Measurements from ENCODE around the gene CHST11. TPM values are rescaled to one million over a fixed set of nuclear protein-coding genes. Genes with fewer than 3 reads are reported as not detected.

Gene CHST11
- total RNA-seq, 4 donors from 2014 or later, result 2.1 to 7.3 (median 4.9) TPM

DNA sequence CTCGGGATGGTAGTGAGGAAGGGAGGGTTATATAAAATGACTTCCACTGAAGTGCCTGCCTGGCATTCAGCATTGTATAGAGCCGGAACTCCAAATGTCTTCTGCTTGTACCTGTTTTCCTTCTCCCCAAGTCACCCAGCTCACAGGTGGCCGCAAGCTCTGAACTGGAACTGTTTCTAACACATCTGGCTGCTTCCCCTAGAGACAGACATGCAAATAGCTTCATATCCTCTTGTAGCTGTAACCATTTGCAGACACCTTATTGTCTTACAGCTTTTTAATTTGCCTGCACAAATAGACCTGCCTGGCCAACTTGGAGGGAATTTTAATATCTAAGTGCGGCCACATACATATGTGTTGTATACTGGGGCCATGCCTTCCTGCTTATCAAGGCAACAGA, 126.0 kb downstream of the CHST11 start:
- intact Hi-C loops (cut with DNase I; ENCODE audit: low total_unique reads), result no loop called here
- no peak for TF ChIP-seq POLR2A (IDR thresholded peaks at IDR 0.05)
- TF ChIP-seq, protein P1, sequence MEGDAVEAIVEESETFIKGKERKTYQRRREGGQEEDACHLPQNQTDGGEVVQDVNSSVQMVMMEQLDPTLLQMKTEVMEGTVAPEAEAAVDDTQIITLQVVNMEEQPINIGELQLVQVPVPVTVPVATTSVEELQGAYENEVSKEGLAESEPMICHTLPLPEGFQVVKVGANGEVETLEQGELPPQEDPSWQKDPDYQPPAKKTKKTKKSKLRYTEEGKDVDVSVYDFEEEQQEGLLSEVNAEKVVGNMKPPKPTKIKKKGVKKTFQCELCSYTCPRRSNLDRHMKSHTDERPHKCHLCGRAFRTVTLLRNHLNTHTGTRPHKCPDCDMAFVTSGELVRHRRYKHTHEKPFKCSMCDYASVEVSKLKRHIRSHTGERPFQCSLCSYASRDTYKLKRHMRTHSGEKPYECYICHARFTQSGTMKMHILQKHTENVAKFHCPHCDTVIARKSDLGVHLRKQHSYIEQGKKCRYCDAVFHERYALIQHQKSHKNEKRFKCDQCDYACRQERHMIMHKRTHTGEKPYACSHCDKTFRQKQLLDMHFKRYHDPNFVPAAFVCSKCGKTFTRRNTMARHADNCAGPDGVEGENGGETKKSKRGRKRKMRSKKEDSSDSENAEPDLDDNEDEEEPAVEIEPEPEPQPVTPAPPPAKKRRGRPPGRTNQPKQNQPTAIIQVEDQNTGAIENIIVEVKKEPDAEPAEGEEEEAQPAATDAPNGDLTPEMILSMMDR (IDR thresholded peaks at IDR 0.05), result no peak
- WGBS, 2 donors, result 91 to 98% methylated on average over 4 of the region's 4 CpGs
- no peak for DNase-seq (ENCODE audit: low spot score in 2 of 2)
- no peak overlapping the region for H3K4me3 ChIP-seq (ENCODE audit: low read depth, poor library complexity, severe bottlenecking)

DNA sequence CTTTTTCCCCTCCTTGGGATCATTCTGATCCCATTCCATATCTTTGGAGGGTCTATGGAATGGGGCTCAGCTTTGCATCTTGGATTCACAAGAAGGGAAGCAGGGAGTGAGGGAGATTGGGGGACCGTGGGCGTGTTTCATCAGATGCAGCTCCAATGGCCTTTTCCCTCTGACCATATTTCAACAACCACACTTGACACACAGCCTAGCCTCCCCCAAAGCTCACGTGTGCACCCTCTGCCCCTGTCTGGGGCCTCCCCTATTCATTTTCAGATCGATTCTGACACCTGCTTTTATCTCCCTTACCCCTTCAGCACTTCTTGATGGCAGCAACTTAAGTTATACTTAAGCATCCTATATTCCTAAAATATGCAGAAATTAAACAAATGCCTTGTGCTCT, 126.6 kb downstream of the CHST11 start:
- WGBS, 2 donors, result 68 to 76% methylated on average over 4 of the region's 4 CpGs
- no peak overlapping the region for H3K4me3 ChIP-seq (ENCODE audit: low read depth, poor library complexity, severe bottlenecking)
- no peak for TF ChIP-seq POLR2A (IDR thresholded peaks at IDR 0.05)
- TF ChIP-seq, protein P1 (IDR thresholded peaks at IDR 0.05), result no peak
- intact Hi-C loops (cut with DNase I; ENCODE audit: low total_unique reads), result no loop called here
- DNase-seq (ENCODE audit: low spot score in 2 of 2), result no peak

DNA sequence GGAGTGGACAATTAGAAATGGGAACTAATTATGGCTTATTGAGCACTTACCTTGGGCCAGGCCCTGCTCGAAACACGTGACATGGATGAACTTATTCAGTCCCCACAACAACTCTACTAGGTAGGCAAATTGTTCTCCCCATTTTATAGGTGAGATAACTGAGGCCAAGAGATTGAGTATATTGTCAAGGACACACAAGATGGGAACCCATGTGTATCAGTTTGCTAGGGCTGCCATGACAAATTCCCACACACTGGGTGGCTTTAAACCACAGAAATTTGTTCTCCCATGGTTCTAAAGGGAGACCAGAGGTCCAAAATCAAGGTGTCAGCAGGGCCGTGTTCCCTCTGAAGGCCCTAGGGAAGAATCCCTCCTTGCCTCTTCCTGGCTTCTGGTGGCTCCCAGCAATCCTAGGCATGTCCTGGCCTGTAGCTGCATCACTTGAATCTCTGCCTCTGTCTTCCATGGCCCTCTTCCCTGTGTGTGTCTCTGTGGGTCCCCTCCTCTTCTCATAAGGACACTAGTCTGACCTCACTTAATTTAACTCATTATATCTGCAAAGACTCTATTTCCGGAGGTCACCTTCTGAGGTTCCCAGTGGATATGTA, 128.8 kb downstream of the CHST11 start:
- intact Hi-C loops (cut with DNase I; ENCODE audit: low total_unique reads), result no loop called here
- no peak overlapping the region for H3K4me3 ChIP-seq (ENCODE audit: low read depth, poor library complexity, severe bottlenecking)
- no peak for TF ChIP-seq POLR2A (IDR thresholded peaks at IDR 0.05)
- TF ChIP-seq, protein P1 (IDR thresholded peaks at IDR 0.05), result no peak
- DNase-seq (ENCODE audit: low spot score in 2 of 2), result no peak
- WGBS, 2 donors, result 74 to 91% methylated on average over 4 of the region's 4 CpGs

DNA sequence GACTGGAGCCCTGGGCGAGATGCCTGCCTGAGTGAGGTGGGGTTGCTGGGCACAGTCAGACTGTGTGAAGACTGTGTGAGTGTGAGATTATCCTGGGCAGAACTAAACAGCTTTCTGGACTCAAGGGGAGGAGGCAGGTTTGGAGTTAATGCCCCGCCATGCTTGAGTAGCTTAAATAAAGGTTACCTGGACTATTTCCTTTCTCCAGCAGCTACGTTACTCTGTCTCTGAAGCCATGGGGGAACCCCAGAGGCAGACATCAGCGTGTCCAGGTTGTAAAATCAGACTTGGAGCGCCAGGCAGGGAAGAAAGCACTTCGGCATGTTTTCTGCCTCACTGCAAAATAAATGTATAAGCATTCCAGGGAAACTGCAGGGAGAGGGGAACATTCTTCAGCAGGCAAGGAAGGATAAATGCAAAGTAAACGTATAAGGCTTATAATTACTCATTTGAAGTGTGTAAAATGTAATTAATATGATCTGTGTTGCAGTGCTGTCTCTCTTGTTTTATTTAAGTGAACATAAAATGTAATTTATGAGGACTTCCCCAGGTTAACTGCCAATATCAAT, 129.7 kb downstream of the CHST11 start:
- intact Hi-C loops (cut with DNase I; ENCODE audit: low total_unique reads), result no loop called here
- WGBS, 2 donors, result 66 to 67% methylated on average over 7 of the region's 7 CpGs
- no peak for DNase-seq (ENCODE audit: low spot score in 2 of 2)

DNA sequence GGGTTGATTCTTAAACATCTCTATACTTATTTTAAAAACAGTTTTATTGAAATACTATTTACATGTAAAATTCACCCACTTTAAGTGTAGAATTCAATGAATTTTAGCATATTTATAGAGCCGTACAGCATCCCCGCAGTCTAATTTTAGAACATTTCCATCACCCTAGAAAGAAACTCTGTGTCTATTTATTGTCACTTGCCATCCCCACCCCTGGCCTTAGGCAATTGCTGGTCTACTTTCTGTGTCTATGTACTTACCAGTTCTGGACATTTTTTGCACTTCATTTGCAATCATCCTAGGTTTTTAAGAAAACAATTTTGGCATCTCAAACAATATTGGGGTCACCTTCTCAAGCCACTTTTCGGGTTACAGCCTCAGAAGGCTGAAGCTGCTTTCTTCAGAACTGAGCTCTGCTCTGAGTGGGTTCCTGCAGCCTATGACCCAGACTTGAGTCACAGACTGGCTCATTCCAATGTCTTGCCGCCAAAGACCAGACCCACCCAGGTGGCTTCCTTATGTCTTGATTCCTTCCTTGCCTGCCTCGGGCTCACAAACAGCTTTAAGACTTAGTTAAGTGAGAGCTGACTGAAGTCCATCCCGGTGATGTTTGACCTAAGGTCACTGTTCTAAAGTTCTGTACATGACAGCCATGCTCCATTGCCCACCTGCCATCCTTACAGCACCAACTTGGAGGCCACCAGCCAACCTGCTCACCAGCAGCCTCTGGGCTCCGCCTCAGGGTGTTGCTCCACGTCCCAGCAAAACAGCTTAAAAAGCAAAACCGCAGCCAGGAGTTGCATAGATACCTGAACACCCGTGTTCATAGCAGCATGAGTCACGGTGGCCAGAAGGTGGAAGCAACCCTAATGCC, 131.5 kb downstream of the CHST11 start:
- no peak overlapping the region for H3K4me3 ChIP-seq (ENCODE audit: low read depth, poor library complexity, severe bottlenecking)
- TF ChIP-seq POLR2A (IDR thresholded peaks at IDR 0.05), result no peak
- TF ChIP-seq, protein P1 (IDR thresholded peaks at IDR 0.05), result no peak
- 61 to 64% methylated on average over 11 of the region's 11 CpGs for WGBS, 2 donors
- no peak for DNase-seq (ENCODE audit: low spot score in 2 of 2)
- intact Hi-C loops (cut with DNase I; ENCODE audit: low total_unique reads), result no loop called here

More for the DNA sequence above, 129.7 kb downstream of the CHST11 start:
- TF ChIP-seq, protein P1 (IDR thresholded peaks at IDR 0.05), result no peak
- TF ChIP-seq POLR2A (IDR thresholded peaks at IDR 0.05), result no peak
- H3K4me3 ChIP-seq (ENCODE audit: low read depth, poor library complexity, severe bottlenecking), result no peak overlapping the region
